Left hindlimb (tissue), 1 donor: ENCODE data around the gene CCDC33.

Experiments used
- DNase-seq: peaks from one replicate; pipeline ENCODE4 v3.0.0-alpha.2; 2018

The CCDC33 gene

DNA sequence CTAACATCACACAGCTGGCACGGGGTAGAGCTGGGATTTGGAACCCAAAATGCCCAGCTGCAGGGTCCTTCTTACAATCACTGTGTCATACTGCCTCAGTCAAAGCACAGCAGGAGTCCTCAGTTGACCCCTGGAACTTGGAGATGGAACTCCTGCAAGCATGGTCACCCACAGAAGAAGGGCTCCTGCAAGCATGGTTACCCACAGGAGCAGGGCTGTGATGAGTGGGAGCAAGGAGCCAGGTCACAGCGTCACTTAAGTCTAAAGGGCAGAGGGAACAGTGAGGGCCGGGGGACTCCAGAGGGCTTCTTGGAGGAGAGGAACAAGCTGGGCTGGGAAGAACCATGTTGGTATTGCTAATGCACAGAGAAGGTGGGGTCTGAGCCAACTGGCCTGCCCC, 24.9 kb downstream of the CCDC33 start:
- no peak for DNase-seq

GRCh38 chr15:74261685-74262084, 25.6 kb downstream of the CCDC33 start:
- no peak for DNase-seq

GRCh38 chr15:74262151-74262550, 26.0 kb downstream of the CCDC33 start:
- DNase-seq, result no peak

- DNase-seq, result no peak
Observed at GRCh38 chr15:74262625-74263024, 26.5 kb downstream of the CCDC33 start.

DNA sequence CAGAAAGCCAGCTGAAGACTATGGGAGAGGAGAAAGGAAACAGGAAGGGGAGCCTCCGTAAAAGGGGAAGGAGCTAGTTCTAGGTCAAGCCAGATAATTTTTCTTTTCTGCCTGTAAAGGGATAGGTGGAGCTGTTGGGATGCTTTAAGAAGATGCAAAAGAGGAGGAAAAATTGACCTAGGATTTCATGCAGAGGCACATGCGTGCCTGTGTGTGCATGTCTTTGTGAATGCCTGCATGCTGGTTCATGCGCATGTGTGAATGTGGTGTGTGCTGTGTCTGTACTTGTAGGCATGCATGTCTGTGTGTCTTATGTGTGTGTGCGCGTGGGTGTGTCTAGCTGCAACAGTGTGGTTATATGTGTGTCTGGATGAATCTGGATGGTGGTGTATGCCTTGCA, 27.3 kb downstream of the CCDC33 start:
- no peak for DNase-seq

DNA sequence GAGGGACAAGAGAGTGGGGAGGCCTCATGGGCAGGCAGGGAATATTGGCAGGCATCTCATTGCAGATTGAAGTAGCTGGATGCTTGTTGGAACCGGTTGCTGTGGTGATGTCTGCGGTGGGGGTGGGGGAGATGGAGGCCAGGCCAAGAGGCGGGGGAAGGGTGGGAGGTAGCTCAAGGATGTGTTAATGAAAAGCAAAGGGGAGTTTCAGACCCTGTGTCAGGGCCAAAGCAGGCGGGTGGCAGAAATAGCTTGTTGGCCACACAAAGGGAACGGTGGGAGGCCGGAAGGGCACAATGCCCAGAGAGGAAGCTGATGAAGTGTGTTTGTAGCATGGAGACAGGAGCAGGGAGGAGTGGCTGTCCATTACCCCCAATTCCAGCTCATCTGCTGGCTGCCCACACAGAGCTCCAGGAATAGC, 28.0 kb downstream of the CCDC33 start:
- DNase-seq, result no peak

DNA sequence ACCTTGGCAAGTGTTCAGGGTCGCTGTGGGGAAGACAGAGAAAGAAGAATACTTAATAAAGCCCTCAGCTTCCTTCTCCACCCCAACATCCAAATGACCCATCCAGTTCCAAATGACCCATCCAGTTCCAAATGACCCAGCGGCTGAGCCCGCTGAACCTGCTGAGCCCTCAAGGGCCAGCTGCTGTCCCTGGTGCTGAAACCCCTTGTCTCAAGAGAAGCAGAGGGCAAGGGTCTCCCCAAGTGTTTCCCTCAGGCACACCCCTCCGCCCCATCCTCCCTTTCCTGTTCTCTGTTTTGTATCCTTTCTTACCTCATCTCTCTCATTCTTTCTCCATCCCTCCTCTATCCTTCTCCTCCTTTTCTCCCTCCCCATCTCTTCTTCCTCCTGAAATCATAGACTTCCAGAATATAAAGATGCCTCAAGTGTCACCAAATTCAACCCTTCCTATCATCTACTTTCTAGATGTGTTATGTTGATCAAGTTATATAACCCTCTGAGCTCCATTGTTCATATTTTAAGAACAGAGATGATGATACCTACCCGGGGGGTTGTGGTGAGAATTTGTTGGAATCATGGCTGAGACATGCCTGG, 29.0 kb downstream of the CCDC33 start:
- no peak for DNase-seq

- no peak for DNase-seq
Observed at GRCh38 chr15:74268020-74268419, 31.9 kb downstream of the CCDC33 start.

DNA sequence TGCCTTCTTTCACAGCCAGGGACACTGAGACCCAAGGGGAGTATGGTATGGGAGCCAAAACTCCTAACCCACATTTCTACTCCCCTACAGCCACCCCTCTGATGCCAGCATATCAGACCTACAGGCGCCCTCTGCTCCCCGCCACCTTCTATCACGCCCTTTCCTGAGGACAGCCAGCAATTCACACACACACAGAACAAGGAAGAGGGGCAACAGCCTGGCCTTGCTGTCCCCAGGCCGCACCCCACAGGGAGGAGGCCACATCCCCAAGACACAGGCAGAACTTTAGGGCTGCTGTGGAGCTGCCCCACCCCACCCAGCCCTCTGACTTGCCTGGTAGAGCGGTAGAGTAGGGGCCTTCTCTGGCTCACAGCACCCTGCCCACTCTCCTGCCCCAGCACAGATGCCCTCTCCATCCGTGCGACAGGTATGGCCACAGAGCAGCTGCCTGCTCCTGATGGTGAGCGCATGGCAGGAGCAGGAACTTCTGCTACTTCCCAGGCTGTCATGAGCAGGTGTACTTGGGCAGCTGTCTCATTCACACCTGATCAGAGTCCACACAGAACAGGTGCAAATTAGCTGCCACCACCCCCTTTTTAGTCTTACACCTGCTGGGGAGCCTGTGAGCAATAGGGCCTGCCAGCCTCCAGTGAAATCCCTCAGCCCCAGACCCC, 33.4 kb downstream of the CCDC33 start:
- no peak for DNase-seq

DNA sequence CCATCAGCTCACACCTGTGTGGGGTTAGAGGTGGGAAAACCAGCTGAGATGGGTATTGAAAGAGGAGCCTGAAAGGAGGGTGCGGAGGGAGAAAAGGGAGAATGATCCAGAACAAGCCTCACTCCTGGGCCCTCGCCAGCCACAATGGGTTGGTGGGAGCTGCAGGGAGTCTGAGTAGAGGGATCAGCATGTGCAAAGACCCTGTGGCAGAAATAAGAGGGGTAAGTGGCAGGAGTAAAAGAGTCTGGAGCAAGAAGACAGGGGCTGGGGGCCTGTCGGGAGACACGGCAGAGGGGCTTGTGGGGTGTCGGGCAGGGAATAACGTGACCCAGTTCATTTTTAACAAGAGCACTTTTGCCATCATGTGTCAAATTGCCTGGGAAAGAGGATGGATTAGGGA, 34.0 kb downstream of the CCDC33 start:
- no peak for DNase-seq

DNA sequence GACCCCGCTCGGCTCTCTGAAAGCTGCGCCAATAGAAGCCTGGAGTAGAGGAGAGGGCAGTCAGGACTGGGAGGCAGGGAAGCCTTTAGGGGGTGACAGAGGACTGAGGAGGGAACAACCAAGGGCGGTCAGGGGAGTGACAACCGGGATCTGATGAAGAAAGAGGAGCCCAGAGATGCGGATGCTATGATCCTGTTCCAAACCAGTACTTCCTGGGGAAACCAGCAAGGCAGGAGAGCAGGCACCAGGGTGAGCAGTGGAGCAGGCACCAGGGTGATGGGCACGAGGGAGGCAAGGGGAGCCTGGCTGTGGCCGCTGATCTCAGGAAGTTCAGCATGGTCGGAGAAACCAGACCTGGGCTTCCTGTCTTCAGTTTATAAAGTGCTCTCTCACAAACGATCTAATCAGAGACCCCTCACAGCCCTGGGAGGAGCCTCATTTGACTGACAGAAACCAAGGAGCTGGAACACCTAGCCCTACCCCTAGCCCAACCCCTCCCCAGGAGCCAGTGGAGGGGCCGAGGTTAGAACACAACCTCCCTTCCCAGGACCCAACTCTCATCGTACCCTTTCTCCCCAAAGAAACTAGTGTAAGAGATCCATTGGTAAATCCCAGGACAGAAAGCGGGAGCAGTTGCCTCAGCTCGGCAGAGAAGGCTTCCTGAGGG, 34.9 kb downstream of the CCDC33 start:
- no peak for DNase-seq

- no peak for DNase-seq
Observed at GRCh38 chr15:74272812-74273211, 36.7 kb downstream of the CCDC33 start.

DNA sequence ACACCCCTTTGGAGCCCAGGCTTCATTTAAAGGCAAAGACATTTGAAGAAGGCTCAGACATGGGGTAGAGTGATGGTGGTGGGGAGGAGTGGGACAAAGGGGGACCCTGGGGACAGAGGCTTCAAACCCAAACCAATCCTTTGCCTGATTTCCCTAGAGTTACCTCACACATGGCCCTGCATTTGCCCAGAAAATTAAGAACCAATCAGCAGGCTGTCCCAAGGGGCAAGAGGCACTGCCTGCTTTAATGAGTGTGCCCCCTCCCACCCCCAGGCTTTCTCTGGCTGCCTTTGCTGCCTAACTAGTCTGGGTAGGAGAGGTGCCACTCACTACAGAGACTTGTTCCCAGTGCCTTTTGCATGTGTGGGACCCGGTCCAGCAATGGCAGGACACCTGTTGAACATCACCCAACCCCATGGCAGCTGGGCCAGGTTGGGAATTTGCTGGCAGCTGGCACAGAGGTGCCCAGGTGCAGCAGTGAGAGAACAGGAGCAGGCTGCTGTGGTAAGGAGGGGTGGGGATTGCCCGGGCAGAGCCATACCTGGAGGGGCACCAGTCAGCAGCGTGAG, 38.4 kb downstream of the CCDC33 start:
- DNase-seq, result no peak

DNA sequence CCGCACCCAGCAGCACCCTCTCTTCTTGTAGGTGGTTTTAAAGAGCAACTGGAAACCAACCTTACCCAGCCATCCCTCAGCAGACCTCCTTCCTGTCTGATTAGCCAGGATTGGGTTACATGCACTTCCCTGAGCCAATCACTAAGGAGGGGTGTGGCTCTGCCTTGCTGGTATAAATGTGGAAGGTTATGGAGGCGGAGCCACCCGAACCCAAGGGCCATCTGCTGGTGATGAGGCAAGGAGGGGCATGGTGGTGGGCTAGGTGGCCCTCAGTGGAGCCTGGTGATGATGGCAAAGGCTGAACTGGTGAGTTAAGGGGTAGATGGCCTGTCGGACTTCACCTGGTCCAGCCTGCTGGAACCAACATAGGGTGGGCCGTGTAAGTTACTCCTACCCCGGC, 39.8 kb downstream of the CCDC33 start:
- DNase-seq, result no peak

GRCh38 chr15:74276560-74276959, 40.4 kb downstream of the CCDC33 start:
- no peak for DNase-seq

DNA sequence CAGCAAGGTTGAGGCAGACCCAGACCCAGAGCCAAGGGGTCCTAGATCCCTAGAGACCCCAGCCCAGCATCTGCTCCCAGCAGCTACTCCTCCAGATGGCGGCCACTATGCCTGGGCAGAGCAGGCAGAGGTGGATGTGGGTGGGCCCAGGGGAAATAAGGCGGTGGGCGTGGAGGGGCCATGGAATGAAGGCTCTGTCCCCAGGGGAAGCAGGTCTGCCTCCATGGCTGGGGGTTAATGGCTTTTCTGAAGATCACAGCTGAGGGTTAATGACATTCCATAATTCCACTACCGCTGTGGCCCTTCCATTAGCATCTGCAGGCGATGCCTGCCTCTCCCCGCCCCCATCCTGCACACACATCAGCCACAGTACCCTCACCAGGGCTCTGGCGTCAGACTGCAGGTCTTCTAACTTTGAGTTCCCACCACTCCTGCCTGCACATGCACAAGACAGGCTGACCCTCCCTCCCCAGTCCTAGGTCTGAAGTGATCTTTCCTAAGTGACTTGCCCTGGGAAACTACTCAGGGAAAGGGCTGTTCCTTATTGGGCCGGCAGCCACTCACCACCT, 41.2 kb downstream of the CCDC33 start:
- DNase-seq, result no peak

GRCh38 chr15:74278207-74278606, 42.1 kb downstream of the CCDC33 start:
- DNase-seq, result no peak

- DNase-seq, result no peak
Observed at GRCh38 chr15:74281147-74282133, 45.3 kb downstream of the CCDC33 start.

DNA sequence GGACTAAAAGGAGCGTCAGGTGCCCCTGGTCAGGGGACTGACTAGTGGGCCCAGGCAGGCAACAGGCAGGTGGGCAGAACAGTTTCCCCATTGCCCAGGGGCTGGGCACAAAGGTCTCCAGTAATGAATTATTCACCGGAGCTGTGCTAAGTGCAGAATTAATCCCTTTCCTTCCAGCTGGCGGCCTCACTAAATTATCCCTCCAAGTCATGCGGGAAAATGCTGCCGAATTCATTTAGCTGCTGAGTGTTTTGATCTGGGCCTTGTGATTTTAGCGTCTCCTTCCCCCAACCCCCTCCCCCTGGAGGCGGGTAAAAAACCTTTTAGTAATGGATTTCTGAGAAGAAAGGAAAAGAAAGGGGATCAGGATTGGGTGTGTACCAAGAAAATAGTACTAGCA, 47.2 kb downstream of the CCDC33 start:
- no peak for DNase-seq

DNA sequence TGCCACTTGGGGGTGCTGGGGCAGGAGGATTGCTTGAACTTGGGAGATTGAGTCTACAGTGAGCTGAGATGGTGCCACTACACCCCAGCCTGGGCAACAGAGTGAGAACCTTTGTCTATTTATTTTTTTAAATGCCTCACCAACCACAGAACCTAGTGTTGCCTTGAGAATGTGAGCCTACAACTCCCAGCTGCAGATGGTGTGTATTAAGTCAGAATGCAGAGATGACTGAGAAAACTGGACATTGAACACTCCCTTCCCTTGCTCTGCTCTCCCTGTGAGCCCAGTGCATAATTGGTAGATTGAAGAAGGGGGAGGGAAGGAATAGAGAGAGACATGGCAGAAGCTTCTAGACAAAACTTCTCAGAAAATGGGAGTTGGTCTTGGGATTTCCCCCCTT, 53.5 kb downstream of the CCDC33 start:
- no peak for DNase-seq

DNA sequence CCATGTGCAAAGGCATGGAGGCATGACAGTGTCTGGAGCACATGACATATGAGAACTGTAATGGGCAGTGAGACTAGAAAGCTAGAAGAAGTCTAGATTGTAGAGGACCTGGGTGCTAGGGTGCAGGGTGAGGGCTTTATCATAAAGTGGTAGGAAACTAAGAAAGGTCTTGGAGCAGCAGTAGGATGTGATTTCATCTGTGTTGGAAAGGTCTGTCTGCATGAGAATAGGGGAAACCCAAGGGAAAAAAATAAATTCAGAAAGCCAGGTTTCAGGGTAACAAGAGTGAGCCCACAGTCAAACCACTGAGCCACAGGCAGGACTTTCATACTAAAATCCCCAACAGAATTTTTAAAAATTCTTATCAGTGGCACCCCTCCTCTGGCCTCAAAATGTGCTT, 54.5 kb downstream of the CCDC33 start:
- no peak for DNase-seq
